ENCODE measurements around the gene SLC66A2. TPM values are rescaled to one million over a fixed set of nuclear protein-coding genes. Genes with fewer than 3 reads are reported as not detected.

The SLC66A2 gene
- total RNA-seq, 1 donor, result 35.8 TPM

DNA sequence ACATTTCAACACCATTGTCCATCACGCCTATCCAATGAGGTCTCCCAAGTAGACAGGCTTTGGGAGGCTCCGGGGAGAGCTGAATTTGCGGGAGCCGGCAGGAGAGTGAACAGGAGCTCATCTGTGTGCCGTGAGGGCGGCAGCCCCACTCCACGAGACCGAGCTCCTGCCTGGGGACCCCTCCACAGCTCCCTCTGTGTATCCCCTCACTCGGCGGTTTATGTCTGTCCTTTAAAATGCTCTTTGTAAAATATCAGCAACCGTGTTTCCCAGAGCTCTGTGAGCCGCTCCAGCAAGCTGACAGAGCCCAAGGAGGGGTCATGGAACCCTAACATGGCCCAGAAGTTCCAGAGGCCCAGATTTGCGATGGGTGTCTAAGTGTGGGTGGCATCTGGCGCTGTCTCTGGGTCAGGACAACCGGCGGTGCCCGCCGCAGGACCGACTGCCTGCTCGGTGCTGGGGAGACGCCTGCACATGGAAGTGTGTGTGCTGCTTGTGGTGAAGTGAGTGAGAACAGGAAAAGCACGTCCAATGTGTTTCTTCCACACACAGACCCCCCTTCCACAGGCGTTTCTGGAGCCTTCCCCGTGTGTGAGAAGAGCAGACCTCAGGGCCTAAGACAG, 34.8 kb downstream of the SLC66A2 start:
- peaks cover 15% of the 10 kb centered on the region for H4K20me1 ChIP-seq (ENCODE audit: insufficient read depth, low read length)
- no peak overlapping the region for H3K4me2 ChIP-seq (ENCODE audit: insufficient read depth, low read length)
- H2AFZ ChIP-seq (ENCODE audit: low read length), result no peak overlapping the region
- no peaks in the 10 kb centered on the region for H3K9me3 ChIP-seq (ENCODE audit: low read depth, low read length)
- H3K27me3 ChIP-seq (ENCODE audit: insufficient read depth, low read length), result no peaks in the 10 kb centered on the region
- H3K36me3 ChIP-seq (ENCODE audit: insufficient read depth, low read length), result no peaks in the 10 kb centered on the region
- peaks cover 11% of the 10 kb centered on the region for H3K79me2 ChIP-seq (ENCODE audit: insufficient read depth, low read length)
- H3K4me3 ChIP-seq (ENCODE audit: insufficient read depth, low read length), result no peak overlapping the region
- H3K27ac ChIP-seq (ENCODE audit: low read depth, low read length), result no peak overlapping the region
- TF ChIP-seq, protein P1, sequence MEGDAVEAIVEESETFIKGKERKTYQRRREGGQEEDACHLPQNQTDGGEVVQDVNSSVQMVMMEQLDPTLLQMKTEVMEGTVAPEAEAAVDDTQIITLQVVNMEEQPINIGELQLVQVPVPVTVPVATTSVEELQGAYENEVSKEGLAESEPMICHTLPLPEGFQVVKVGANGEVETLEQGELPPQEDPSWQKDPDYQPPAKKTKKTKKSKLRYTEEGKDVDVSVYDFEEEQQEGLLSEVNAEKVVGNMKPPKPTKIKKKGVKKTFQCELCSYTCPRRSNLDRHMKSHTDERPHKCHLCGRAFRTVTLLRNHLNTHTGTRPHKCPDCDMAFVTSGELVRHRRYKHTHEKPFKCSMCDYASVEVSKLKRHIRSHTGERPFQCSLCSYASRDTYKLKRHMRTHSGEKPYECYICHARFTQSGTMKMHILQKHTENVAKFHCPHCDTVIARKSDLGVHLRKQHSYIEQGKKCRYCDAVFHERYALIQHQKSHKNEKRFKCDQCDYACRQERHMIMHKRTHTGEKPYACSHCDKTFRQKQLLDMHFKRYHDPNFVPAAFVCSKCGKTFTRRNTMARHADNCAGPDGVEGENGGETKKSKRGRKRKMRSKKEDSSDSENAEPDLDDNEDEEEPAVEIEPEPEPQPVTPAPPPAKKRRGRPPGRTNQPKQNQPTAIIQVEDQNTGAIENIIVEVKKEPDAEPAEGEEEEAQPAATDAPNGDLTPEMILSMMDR (IDR thresholded peaks at IDR 0.05; ENCODE audit: extremely low read depth, low read depth, low read length), result no peak
- no peaks in the 10 kb centered on the region for H3K4me1 ChIP-seq (ENCODE audit: insufficient read depth, low read length)
- peak; percentile 68 for DNase-seq (ENCODE audit: insufficient read length, low spot score, missing footprints)

DNA sequence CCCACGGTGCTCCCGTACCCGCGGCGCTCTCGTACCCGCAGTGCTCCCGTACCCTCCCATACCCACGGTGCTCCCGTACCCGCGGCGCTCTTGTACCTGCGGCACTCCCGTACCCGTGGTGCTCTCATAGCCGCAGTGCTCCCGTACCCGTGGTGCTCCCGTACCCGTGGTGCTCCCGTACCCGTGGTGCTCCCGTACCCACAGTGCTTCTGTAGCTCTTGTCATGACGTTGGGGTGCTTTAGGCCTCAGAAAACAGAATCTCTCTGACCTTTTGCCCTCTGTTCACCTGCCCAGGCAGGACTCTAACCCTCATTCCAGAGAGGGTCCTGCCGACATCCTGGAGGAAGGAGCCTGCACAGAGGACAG, 35.3 kb downstream of the SLC66A2 start:
- no peaks in the 10 kb centered on the region for H3K27me3 ChIP-seq (ENCODE audit: insufficient read depth, low read length)
- no peak overlapping the region for H3K27ac ChIP-seq (ENCODE audit: low read depth, low read length)
- TF ChIP-seq, protein P1 (IDR thresholded peaks at IDR 0.05; ENCODE audit: extremely low read depth, low read depth, low read length), result no peak
- peaks cover 11% of the 10 kb centered on the region for H3K79me2 ChIP-seq (ENCODE audit: insufficient read depth, low read length)
- H3K4me3 ChIP-seq (ENCODE audit: insufficient read depth, low read length), result no peak overlapping the region
- no peaks in the 10 kb centered on the region for H3K4me1 ChIP-seq (ENCODE audit: insufficient read depth, low read length)
- H2AFZ ChIP-seq (ENCODE audit: low read length), result no peak overlapping the region
- H4K20me1 ChIP-seq (ENCODE audit: insufficient read depth, low read length), result peaks cover 15% of the 10 kb centered on the region
- no peak overlapping the region for H3K4me2 ChIP-seq (ENCODE audit: insufficient read depth, low read length)
- DNase-seq (ENCODE audit: insufficient read length, low spot score, missing footprints), result peak; percentile 22
- H3K9me3 ChIP-seq (ENCODE audit: low read depth, low read length), result no peaks in the 10 kb centered on the region
- no peaks in the 10 kb centered on the region for H3K36me3 ChIP-seq (ENCODE audit: insufficient read depth, low read length)

DNA sequence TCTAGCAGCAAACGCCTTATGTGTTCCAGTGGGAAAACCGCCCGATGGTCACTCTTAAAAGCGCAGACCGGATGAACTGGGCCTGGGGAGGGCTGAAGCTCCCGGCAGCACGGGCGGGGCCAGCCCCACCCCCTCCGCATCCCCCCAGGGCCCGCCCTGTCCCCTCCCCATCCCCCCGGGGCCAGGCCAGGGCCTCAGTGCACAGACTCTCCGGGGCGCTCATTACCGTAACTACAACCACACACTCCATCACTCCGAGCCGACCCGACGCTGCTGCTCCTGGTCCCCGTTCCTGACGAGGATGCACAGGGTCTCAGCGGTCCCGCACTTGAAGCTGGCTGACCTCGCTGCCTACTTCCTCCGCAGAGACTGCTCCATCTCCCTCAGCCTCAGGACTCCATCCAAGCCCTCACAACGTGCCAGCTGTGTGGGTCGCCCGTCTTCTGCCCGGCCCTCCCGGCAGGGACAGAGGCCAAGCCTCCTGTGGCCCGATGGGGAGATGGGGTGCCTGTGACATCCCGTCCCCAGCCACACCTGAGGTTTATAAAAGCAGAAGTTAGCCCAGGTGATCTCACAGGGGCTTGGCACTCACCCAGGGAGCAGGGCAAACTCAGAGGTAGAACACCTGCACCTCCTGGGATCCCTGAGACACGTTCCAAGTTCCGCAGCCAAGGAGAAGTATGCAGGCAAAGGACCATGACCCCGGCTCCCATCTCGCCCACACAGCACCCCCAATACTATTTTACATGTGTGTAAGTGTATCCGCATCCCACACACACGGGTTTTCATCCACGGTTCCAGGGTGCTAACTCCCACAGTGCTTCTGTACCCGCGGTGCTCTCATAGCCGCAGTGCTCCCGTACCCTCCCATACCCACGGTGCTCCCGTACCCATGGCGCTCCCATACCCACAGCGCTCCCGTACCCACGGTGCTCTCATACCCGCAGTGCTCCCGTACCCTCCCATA, 36.0 kb downstream of the SLC66A2 start:
- Histone ChIP-seq H3K4me1 (ENCODE audit: insufficient read depth, low read length) (no peaks in the 10 kb centered on the region), H3K27me3 (ENCODE audit: insufficient read depth, low read length) (no peaks in the 10 kb centered on the region), H4K20me1 (ENCODE audit: insufficient read depth, low read length) (peaks cover 15% of the 10 kb centered on the region), H3K27ac (ENCODE audit: low read depth, low read length) (no peak overlapping the region), H3K4me2 (ENCODE audit: insufficient read depth, low read length) (no peak overlapping the region), H2AFZ (ENCODE audit: low read length) (no peak overlapping the region), H3K79me2 (ENCODE audit: insufficient read depth, low read length) (peaks cover 16% of the 10 kb centered on the region), H3K4me3 (ENCODE audit: insufficient read depth, low read length) (no peak overlapping the region), H3K36me3 (ENCODE audit: insufficient read depth, low read length) (no peaks in the 10 kb centered on the region), H3K9me3 (ENCODE audit: low read depth, low read length) (no peaks in the 10 kb centered on the region)
- DNase-seq (ENCODE audit: insufficient read length, low spot score, missing footprints), result peak; percentile 74
- TF ChIP-seq, protein P1 (IDR thresholded peaks at IDR 0.05; ENCODE audit: extremely low read depth, low read depth, low read length), result no peak

DNA sequence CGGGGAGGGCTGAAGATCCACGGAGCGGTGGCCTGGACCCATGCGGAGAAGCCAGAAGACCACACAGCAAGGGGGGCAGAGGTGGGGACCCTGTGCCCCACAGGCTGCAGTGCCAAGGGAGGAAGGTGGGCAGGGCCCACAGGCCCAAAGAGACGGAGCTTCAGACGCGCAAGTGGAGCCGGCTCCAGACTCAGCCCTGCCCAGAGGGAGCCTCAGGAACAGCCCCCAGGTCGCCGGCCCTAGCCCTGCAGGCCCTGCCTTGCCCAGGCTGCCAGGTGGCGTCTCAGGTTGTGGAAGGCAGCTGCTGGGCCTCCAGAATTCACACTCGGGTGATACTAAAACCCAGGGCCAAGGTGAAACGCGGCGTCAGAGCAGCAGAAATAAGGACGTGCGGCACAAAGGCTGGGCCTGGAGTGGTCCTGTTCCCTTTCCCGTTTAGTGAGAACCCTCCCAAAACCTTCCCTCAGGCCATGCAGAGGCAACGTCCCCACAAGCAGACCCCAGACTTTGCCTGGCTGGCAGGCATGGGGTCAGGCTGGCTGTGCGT, 36.8 kb downstream of the SLC66A2 start:
- no peak overlapping the region for H2AFZ ChIP-seq (ENCODE audit: low read length)
- no peak overlapping the region for H3K4me2 ChIP-seq (ENCODE audit: insufficient read depth, low read length)
- H3K4me3 ChIP-seq (ENCODE audit: insufficient read depth, low read length), result no peak overlapping the region
- peak; percentile 57 for DNase-seq (ENCODE audit: insufficient read length, low spot score, missing footprints)
- TF ChIP-seq, protein P1 (IDR thresholded peaks at IDR 0.05; ENCODE audit: extremely low read depth, low read depth, low read length), result no peak
- H3K79me2 ChIP-seq (ENCODE audit: insufficient read depth, low read length), result peaks cover 16% of the 10 kb centered on the region
- H3K36me3 ChIP-seq (ENCODE audit: insufficient read depth, low read length), result no peaks in the 10 kb centered on the region
- peaks cover 15% of the 10 kb centered on the region for H4K20me1 ChIP-seq (ENCODE audit: insufficient read depth, low read length)
- H3K27ac ChIP-seq (ENCODE audit: low read depth, low read length), result no peak overlapping the region
- no peaks in the 10 kb centered on the region for H3K27me3 ChIP-seq (ENCODE audit: insufficient read depth, low read length)
- H3K4me1 ChIP-seq (ENCODE audit: insufficient read depth, low read length), result no peaks in the 10 kb centered on the region
- H3K9me3 ChIP-seq (ENCODE audit: low read depth, low read length), result no peaks in the 10 kb centered on the region

Data from osteoblast (primary cell).